GM12801 (cell line): ENCODE results near the gene SUZ12.

ENCODE experiments used
- CTCF ChIP-seq: IDR thresholded peaks from one replicate; pipeline ENCODE4 v1.5.1; 2011; ENCODE audit warnings: control low read depth; ENCODE audit not compliant: insufficient read length; ENCODE audit errors: extremely low read depth

Gene SUZ12

GRCh38 chr17:31915456-31916100 is 21.2 kb upstream of the SUZ12 start:
- TF ChIP-seq CTCF, result no peak

DNA sequence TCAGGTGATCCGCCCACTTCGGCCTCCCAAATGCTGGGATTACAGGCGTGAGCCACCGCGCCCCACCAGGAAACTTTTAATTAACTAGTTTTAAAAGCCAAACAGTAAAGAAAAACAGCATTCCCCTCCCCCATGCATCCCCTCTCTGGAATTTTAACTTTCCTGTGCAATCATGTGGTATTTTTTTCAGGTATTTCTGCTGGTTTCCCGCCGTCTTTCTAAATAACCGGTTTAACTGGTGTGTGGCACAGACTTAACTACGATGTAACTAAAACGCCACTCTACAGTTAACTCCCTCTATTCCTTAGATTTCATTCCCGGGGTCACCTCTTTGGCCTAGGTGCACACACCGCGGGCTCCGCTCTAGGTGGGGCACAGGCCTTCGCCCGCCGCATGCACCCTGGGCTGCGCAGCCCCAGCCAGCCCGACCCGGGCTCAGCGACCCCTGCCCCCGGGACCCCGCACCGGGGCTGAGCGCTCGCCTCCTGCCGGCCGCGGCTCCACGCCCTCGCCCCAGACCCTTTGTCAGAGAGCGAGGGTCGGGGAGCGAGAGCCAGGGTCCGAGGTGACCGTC is 20.2 kb upstream of the SUZ12 start:
- TF ChIP-seq CTCF, result no peak

GRCh38 chr17:31917065-31917529 is 19.7 kb upstream of the SUZ12 start:
- no peak for TF ChIP-seq CTCF

DNA sequence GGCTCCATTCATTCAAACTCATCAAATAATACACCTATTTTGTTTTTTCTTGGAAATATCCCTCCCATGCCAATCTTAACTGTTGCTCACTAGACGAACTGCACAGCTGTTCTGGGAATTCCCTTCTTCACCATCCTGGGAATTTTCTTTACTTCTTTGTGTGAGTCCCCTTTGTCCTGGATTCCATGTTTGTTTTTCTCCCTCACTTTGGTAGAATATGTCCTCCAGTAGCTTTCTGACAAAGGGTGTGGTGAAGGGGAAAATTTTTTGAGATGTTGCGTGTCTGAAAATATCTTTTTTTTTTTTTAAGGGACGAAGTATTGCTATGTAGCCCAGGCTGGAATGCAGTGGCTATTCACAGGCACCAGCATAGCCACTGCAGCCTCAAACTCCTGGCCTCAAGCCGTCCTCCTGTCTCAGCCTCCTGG is 18.1 kb upstream of the SUZ12 start:
- no peak for TF ChIP-seq CTCF

DNA sequence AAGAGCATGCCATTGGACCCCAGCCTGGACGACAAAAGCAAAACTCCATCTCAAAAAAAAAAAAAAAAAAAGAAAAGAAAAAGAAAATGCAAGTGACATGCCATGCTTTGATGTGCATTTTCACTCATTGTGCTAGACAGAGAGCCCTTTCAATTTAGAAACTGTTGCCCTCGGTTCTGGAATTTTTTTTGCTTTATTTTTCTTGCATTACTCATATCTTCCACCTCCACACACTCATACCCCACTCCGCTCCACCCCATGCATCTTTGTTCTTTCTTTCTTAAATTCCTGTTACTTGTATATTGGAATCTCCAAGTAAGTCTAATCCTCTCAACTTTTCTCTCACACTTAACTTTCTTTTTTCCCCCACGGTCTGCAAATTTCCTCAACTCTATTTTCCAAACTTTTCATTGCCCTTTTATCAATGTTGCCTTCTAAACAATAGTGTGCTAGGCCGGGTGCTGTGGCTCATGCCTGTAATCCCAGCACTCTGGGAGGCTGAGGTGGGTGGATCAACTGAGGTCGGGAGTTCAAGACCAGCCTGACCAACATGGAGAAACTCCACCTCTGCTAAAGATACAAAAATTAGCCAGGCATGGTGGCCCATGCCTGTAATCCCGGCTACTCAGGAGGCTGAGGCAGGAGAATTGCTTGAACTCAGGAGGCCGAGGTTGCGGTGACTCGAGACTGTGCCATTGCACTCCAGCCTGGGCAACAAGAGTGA is 16.8 kb upstream of the SUZ12 start:
- no peak for TF ChIP-seq CTCF

DNA sequence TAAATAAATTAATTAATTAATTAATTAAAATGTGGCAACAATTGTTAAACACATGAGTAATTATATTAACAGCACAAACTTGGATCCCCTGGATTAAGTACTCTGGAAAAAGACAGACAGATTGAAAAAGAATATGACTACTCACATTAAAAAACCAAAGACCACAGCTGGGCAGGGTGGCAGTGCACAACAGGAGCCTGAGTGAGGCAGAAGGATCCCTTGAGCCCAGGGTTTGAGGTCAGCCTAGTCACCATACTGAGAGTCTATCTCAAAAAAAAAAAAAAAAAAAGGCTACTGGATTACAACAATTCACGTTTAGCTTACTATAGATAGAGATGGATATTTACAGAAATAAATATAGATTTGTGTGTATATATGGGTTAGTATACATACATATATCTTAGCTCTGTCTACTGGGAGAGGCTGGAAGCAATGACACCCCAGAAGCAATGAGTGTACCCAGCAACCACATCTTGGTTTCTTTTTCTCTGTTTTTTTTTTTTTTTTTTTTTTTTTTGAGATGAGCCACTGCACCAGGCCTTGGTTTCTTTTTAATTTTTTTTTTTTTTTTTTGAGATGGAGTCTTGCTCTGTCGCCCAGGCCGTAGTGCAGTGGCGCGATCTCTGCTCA is 10.6 kb upstream of the SUZ12 start:
- no peak for TF ChIP-seq CTCF

GRCh38 chr17:31931756-31932155 is 5.1 kb upstream of the SUZ12 start:
- TF ChIP-seq CTCF, result no peak
